Colonic mucosa (tissue), 4 donors: ENCODE measurements around the gene HOMER3. TPM values are rescaled to one million over a fixed set of nuclear protein-coding genes. Genes with fewer than 3 reads are reported as not detected.
"Not testable (repeated sequence)": the region's sequence is repeated elsewhere in the genome, so short reads cannot be mapped to it uniquely, and the experiment has no call there.

ENCODE experiments used
- DNase-seq: peaks from one replicate; pipeline ENCODE4 v3.0.0-alpha.2; 2020
- H3K27ac ChIP-seq: fragments of 200-600 bp; one replicate; pipeline ENCODE4 v1.8.0; 2021
- H3K27me3 ChIP-seq: fragments of 200-600 bp; one replicate; pipeline ENCODE4 v1.8.0; 2021
- H3K36me3 ChIP-seq: fragments of 200-600 bp; one replicate; pipeline ENCODE4 v1.8.0; 2021
- H3K4me1 ChIP-seq: fragments of 200-600 bp; one replicate; pipeline ENCODE4 v1.8.0; 2021; ENCODE audit warnings: mild to moderate bottlenecking
- H3K4me3 ChIP-seq: fragments of 200-600 bp; one replicate; pipeline ENCODE4 v1.8.0; 2021
- H3K9ac ChIP-seq, 2 donors: one replicate each; pipeline ENCODE4 v1.7.0; 2013; ENCODE audit warnings: control low read depth in 2 of 2, low read depth in 2 of 2, low read length in 2 of 2
- H3K9me3 ChIP-seq: fragments of 200-600 bp; one replicate; pipeline ENCODE4 v1.8.0; 2021
- CTCF ChIP-seq: fragments of 200-600 bp; IDR thresholded peaks from one replicate; pipeline ENCODE4 v1.8.0; 2022; ENCODE audit warnings: antibody characterized with exemption, mild to moderate bottlenecking
- intact Hi-C: fragments of 100-400 bp; cut with DNase I; formaldehyde crosslinking; loops from one replicate; pipeline ENCODE4 v1.14.1; 2022
- total RNA-seq, 2 donors: library from RNA; stranded (reverse); fragmentation: NEBNext Ultra II Directional in 1 of 2; extraction: Animal tissue kit (Norgen Biotek cat#: 25700) in 1 of 2; gene quantifications; one replicate each; pipeline ENCODE4 v1.2.1, GENCODE V29; 2021
- donor health status: healthy.
- donor health status: DM: no; HTN: no; CAD: no.
- donor health status: DM: no; HTN: no; CAD: no.

HOMER3 gene
- total RNA-seq, 2 donors from 2014 or later = 1.9 to 5.3 TPM

DNA sequence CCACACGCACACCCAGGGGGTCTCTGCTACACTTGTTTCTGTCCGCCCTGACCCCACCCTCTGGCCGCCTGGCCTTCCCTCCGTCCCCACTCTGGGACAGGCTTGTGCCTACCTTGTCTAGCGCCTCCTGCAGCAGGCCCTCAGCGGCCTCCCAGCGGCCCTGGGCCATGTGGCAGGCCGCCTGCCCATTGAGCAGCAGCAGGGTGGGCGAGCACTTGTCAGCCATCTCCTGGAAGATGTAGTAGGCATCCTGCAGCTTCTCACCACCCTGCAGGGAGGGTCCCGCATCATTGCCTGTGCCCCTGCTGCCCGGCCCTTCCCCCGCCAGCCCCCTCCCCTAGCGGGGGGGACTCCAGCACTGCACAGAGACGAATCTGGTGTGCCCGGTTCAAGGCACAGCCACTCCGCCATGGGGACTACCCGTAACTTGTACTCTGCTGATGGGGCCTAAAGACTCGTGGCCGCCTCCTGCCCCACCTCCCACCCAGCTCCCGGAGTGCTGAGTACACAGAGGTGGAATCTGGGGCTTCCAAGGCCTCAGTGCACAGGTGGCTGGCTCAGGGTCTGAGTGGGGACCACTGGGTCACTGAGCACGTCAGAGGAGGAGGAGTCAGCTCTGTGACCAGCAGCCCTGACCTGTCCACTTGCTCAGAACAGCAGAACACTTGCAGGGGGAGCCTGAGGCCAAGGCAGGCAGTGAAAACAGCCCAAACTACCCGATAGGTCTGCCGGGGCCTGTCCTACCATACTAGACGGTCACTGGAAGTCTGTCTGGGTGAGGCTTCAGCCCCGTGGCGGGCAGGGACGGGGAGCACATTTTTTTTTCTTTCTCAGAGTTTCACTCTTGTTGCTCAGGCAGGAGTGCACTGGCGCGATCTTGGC, 37.6 kb downstream of the HOMER3 start:
- no peaks in the 10 kb centered on the region for H3K4me1 ChIP-seq
- H3K36me3 ChIP-seq = peaks cover 6% of the 10 kb centered on the region
- no peak overlapping the region for H3K9ac ChIP-seq
- DNase-seq = no peak
- no peak overlapping the region for H3K27ac ChIP-seq
- intact Hi-C loops = no loop called here
- no peak for TF ChIP-seq CTCF
- H3K27me3 ChIP-seq = no peaks in the 10 kb centered on the region
- no peak overlapping the region for H3K4me3 ChIP-seq
- H3K9me3 ChIP-seq = no peaks in the 10 kb centered on the region

DNA sequence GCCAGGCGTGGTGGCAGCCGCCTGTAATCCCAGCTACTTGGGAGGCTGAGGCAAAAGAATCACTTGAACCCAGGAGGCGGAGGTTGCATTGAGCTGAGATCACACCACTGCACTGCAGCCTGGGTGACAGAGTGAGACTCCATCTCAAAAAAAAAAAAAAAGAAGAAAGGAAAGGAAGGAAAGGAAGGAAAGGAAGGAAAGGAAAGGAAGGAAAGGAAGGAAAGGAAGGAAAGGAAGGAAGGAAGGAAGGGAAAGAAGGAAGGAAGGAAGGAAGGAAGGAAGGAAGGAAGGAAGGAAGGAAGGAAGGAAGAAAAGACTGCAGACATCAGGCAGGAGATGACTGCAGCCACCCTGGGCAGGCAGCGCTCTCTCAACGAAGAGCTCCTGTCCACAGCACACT, 38.5 kb downstream of the HOMER3 start:
- H3K9me3 ChIP-seq, H3K27me3 ChIP-seq, H3K9ac ChIP-seq, intact Hi-C loops, H3K4me3 ChIP-seq, H3K36me3 ChIP-seq, DNase-seq, H3K27ac ChIP-seq, H3K4me1 ChIP-seq: not testable (repeated sequence)

GRCh38 chr19:18901491-18901890, 39.5 kb downstream of the HOMER3 start:
- Histone ChIP-seq H3K9me3 (no peaks in the 10 kb centered on the region), H3K9ac (no peak overlapping the region), H3K27me3 (peaks cover 4% of the 10 kb centered on the region), H3K36me3 (peaks cover 2% of the 10 kb centered on the region), H3K27ac (no peak overlapping the region), H3K4me1 (no peaks in the 10 kb centered on the region), H3K4me3 (no peak overlapping the region)
- intact Hi-C loops = no loop called here
- no peak for DNase-seq
- no peak for TF ChIP-seq CTCF

- no peaks in the 10 kb centered on the region for H3K36me3 ChIP-seq
- H3K27ac ChIP-seq = no peak overlapping the region
- H3K9ac ChIP-seq = no peak overlapping the region
- no peaks in the 10 kb centered on the region for H3K4me1 ChIP-seq
- no peak for TF ChIP-seq CTCF
- peaks cover 9% of the 10 kb centered on the region for H3K27me3 ChIP-seq
- intact Hi-C loops = no loop called here
- no peak overlapping the region for H3K4me3 ChIP-seq
- no peaks in the 10 kb centered on the region for H3K9me3 ChIP-seq
- DNase-seq = no peak
These were observed 40.1 kb downstream of the HOMER3 start for GRCh38 chr19:18900700-18901481.

GRCh38 chr19:18899624-18900560, 41.1 kb downstream of the HOMER3 start:
- TF ChIP-seq CTCF = no peak
- peaks cover 5% of the 10 kb centered on the region for H3K4me1 ChIP-seq
- H3K9me3 ChIP-seq = no peaks in the 10 kb centered on the region
- H3K27me3 ChIP-seq = peaks cover 17% of the 10 kb centered on the region
- no peaks in the 10 kb centered on the region for H3K36me3 ChIP-seq
- H3K27ac ChIP-seq = no peak overlapping the region
- no peak overlapping the region for H3K9ac ChIP-seq
- no peak for DNase-seq
- intact Hi-C loops = no loop called here
- no peak overlapping the region for H3K4me3 ChIP-seq
